C1 segment of cervical spinal cord (tissue), 14 donors: ENCODE results near the gene PALLD.
"Not testable (repeated sequence)": the region's sequence is repeated elsewhere in the genome, so short reads cannot be mapped to it uniquely, and the experiment has no call there.

Experiments used
- DNase-seq, 14 donors: peaks; one replicate each; lab custom pipeline; 2025; lab: John Stamatoyannopoulos, UW

Gene PALLD

DNA sequence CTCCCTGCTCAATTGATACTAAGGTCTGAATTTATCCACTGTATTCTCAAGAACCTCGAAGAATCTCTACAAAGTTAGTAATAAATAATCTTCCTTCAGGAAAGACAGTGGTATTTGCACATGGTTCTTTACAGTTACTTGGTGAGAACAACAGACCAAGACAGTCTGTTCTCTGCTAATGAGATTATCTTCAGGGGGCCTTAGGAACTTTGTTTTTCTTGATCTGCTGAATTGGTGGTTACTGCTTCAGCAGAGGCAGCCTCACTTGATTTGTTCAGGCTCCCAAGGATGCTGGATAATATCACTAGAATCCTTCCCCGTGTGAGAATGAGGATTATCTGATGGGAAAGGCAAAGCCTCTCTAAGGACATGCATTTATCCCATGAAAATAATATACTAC is 448.4 kb downstream of the PALLD start:
- DNase-seq, result no peak

GRCh38 chr4:168952821-168953246 is 456.0 kb downstream of the PALLD start:
- not testable (repeated sequence) for DNase-seq

GRCh38 chr4:168955674-168956073 is 458.8 kb downstream of the PALLD start:
- no peak for DNase-seq

DNA sequence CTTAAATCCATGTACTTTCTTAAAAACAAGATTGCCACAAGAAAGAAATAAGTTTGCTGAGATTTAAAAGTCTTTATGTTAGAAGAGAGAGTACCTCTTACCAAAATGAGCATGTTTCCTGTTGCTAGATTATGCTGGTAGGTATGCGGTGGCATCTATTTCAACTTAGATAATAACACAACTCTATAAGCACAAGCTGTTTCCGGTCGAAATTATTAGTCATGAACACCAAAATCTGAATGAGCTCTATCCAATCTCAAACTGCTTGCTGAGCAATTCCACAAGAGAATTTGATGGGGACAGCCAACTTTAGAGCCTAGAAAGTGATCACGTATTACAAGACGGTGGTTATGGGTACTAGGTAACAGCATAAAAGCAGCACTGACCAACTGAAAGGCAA is 463.9 kb downstream of the PALLD start:
- DNase-seq, result no peak

GRCh38 chr4:168972596-168972995 is 475.7 kb downstream of the PALLD start:
- no peak for DNase-seq
